ENCODE results near the gene CREM. TPM values are rescaled to one million over a fixed set of nuclear protein-coding genes. Genes with fewer than 3 reads are reported as not detected.

The CREM gene
- total RNA-seq, 1 donor from 2014 or later, result 86.4 TPM

- POLR2A ChIA-PET, result interaction anchor here (0.6 kb wide), 1 partner anchor 36 kb away, joined by 4 read pairs; no protein-coding TSS in a partner anchor
- Mint-ChIP-seq H3K27ac (no peak overlapping the region), H3K4me1 (peaks cover 3% of the 10 kb centered on the region), H3K36me3 (ENCODE audit: low read depth) (no peaks in the 10 kb centered on the region), H3K27me3 (no peaks in the 10 kb centered on the region), H3K4me3 (no peak overlapping the region), H3K9me3 (no peaks in the 10 kb centered on the region)
- CTCF ChIA-PET, result no interaction called here
- ATAC-seq (ENCODE audit: low read depth) (no peak), DNase-seq (no peak)
- no peak for TF ChIP-seq CTCF (IDR thresholded peaks at IDR 0.05)
- intact Hi-C loops (cut with micrococcal nuclease), result loop anchor here (2.0 kb wide), 1 partner anchor 14 kb away; no protein-coding TSS in a partner anchor
Measured at GRCh38 chr10:35160743-35161142, 34.1 kb downstream of the CREM start.

GRCh38 chr10:35161906-35162305, 35.3 kb downstream of the CREM start:
- Mint-ChIP-seq H3K36me3 (ENCODE audit: low read depth) (no peaks in the 10 kb centered on the region), H3K4me3 (no peak overlapping the region), H3K9me3 (no peaks in the 10 kb centered on the region), H3K27me3 (no peaks in the 10 kb centered on the region), H3K27ac (no peak overlapping the region), H3K4me1 (peaks cover 3% of the 10 kb centered on the region)
- ChIA-PET POLR2A (no interaction called here), CTCF (no interaction called here)
- TF ChIP-seq CTCF (IDR thresholded peaks at IDR 0.05), result no peak
- DNase-seq (no peak), ATAC-seq (ENCODE audit: low read depth) (no peak)
- intact Hi-C loops (cut with micrococcal nuclease), result loop anchor here (2.0 kb wide), 1 partner anchor 13 kb away; no protein-coding TSS in a partner anchor

- ChIA-PET CTCF (interaction anchor here (1.0 to 2.4 kb wide), 3 partner anchors 11 to 74 kb away, joined by 3 to 10 read pairs (median 4); no protein-coding TSS in a partner anchor), POLR2A (interaction anchor here (0.7 to 3.8 kb wide), 5 partner anchors 12 to 40 kb away, joined by 3 to 14 read pairs (median 4); no protein-coding TSS in a partner anchor)
- TF ChIP-seq CTCF (IDR thresholded peaks at IDR 0.05), result no peak
- no peak for ATAC-seq (ENCODE audit: low read depth)
- Mint-ChIP-seq H3K36me3 (ENCODE audit: low read depth) (no peaks in the 10 kb centered on the region), H3K9me3 (no peaks in the 10 kb centered on the region), H3K27ac (peak overlapping the region; percentile 59), H3K4me3 (no peak overlapping the region), H3K27me3 (no peaks in the 10 kb centered on the region), H3K4me1 (peaks cover 5% of the 10 kb centered on the region)
- no peak for DNase-seq
- intact Hi-C loops (cut with micrococcal nuclease), result no loop called here
Measured at GRCh38 chr10:35165136-35165535, 38.5 kb downstream of the CREM start.

- Mint-ChIP-seq H3K4me3 (no peak overlapping the region), H3K27ac (no peak overlapping the region), H3K9me3 (no peaks in the 10 kb centered on the region), H3K36me3 (ENCODE audit: low read depth) (no peaks in the 10 kb centered on the region), H3K4me1 (peaks cover 5% of the 10 kb centered on the region), H3K27me3 (no peaks in the 10 kb centered on the region)
- POLR2A ChIA-PET, result interaction anchor here (1.3 to 3.8 kb wide), 3 partner anchors 17 to 39 kb away, joined by 3 to 14 read pairs (median 7); partner anchors contain the start of gene CREM
- ATAC-seq (ENCODE audit: low read depth) (no peak), DNase-seq (no peak)
- TF ChIP-seq CTCF (IDR thresholded peaks at IDR 0.05), result no peak
- CTCF ChIA-PET, result interaction anchor here (2.4 kb wide), 1 partner anchor 30 kb away, joined by 10 read pairs; no protein-coding TSS in a partner anchor
- intact Hi-C loops (cut with micrococcal nuclease), result no loop called here
Measured at GRCh38 chr10:35165811-35166210, 39.2 kb downstream of the CREM start.

GRCh38 chr10:35166607-35167006, 40.0 kb downstream of the CREM start:
- Mint-ChIP-seq H3K9me3 (no peaks in the 10 kb centered on the region), H3K4me1 (peaks cover 5% of the 10 kb centered on the region), H3K27ac (no peak overlapping the region), H3K4me3 (no peak overlapping the region), H3K36me3 (ENCODE audit: low read depth) (no peaks in the 10 kb centered on the region), H3K27me3 (no peaks in the 10 kb centered on the region)
- no peak for TF ChIP-seq CTCF (IDR thresholded peaks at IDR 0.05)
- intact Hi-C loops (cut with micrococcal nuclease), result no loop called here
- ATAC-seq (ENCODE audit: low read depth) (no peak), DNase-seq (no peak)
- CTCF ChIA-PET, result interaction anchor here (1.1 kb wide), 1 partner anchor 40 kb away, joined by 4 read pairs; the partner anchor contains the start of gene CREM
- POLR2A ChIA-PET, result interaction anchor here (1.0 to 3.8 kb wide), 4 partner anchors 17 to 40 kb away, joined by 3 to 14 read pairs (median 7); partner anchors contain the start of gene CREM

Data from activated B cell treated with CpG ODN at 0.5 μM for 24 hours (primary cell).